ENCODE data around the gene DCAF15.

DCAF15 gene

DNA sequence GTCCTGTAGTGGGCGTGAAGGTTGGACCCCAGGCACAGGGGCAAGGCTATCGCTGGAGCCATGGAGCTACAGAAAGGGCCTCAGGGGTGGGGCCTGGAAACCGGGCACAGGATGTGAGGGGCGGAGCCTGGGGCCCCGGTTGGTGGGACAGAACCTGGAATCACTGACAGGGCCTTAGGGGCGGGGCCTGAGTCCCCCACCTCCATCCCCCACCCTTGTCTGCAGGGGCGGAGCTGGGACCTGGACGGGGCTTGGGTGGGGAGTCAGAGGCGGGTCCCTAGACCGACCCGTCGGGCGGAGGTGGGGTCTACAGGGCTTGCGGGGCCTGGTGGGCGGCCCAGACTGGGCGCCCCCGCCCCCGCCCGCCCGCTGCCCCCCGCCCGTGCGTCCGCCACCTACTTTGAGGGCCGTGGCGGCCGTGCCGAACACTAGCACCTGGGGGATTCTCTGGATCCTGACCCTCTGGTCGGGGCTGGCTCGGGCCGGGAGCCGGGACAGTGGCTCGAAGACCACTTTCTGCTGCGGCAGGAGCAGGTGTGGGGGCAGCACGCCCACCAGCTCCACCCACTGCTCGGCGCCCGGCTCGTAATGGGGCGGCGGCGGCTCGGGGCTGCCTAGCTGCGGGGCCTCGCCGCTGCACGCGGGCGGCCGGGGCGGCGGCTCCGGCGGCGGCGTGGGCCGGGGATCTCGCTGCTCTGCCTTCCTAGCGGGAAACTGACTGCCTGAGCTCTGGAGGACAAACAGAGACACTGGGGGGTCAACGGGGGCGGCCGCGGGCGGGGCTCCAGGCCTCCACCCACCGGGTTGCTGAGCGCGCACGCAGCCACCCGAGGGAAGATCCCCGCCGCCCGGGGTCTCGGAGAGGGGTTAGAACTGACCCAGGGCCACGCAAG lies 26.3 kb downstream of the DCAF15 start:
- no peak for DNase-seq

DNA sequence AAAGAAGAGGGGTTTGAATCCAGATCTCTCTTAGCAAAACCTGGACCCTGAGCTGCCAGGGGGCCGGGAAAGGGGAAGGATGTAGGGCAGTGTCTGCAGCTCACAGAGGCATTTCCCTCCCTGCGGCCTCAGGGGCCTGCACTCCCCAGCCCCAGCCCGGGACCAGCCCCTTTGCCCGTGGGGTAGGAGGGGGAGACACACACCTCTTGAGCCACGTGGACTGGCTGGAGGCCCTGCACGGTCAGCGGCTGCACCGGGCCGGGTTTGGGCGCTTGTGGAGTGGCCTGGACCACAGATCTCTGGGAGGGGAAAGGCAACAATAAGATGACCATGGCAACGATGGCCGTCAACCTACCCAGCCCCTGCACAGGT lies 26.9 kb downstream of the DCAF15 start:
- DNase-seq, result no peak

DNA sequence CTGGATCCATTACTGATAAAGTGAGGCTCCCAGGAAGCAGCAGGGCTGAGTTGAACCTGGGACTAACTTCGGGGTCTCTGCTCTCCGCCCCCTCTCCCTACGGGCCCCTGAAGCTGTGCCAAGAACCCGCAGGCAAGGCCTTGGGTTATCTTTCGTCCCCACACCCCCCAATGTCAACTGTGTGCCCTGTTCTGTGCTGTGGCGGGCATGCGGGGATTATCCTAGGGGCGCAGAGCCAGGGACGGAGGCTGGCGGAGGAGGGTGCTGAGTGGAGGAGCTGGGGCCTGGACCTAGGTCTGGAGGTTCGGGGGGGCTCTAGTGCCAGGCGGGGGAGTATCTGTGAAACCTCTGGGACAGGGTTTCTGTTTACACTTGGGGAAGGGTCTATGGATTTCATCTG lies 27.4 kb downstream of the DCAF15 start:
- DNase-seq, result no peak

DNA sequence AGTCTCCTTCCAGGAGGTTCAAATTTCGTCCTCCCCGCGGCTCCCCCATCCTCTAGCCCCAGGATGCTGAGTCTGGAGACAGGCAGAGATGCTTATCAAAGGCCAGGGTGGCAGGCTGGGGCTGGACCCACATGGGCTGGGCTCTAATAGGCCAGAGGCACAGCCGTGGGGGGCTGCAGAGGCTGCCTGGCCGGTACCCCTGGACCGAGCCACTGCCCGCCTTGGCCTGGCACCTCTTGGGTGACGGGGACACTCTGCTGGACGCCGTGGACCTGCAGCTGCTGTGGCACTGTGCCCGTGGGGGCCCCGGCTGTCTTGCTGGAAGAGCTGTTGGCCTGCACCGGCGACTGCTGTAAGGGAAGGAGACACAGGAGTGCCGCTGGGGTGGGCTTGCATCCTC lies 28.0 kb downstream of the DCAF15 start:
- no peak for DNase-seq

DNA sequence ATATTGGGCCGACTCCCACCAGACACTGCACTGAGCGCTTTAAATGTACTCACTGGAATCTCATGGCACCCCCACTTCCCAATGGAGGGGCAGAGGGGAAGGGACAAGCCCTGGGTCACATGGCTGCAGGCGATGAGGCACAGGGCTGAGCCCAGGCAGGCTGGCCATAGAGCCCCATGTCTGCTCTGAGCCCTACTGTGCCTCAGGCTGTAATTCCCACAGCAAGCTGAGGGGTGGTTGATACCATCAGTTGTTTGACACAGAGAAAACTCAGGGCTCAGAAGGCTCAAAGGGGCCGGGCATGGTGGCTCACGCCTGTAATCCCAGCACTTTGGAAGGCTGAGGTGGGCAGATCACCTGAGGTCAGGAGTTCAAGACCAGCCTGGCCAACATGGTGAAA lies 28.7 kb downstream of the DCAF15 start:
- no peak for DNase-seq

DNA sequence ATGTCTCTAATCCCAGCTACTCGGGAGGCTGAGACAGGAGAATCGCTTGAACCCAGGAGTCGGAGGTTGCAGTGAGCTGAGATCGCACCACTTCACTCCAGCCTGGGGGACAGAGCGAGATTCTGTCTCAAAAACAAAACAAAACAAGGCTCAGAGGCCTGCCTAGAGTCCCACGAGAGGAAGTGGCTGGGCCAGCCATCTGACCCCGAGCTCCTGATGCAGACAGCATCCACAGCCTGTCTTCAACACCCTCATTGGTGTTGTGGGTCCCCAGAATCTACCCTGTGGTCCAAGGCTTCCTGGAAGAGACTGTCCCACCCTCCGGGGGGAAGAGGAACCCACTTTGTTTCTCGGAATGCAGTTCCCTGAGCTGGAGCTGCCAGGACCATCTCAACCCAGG lies 29.2 kb downstream of the DCAF15 start:
- DNase-seq, result no peak

DNA sequence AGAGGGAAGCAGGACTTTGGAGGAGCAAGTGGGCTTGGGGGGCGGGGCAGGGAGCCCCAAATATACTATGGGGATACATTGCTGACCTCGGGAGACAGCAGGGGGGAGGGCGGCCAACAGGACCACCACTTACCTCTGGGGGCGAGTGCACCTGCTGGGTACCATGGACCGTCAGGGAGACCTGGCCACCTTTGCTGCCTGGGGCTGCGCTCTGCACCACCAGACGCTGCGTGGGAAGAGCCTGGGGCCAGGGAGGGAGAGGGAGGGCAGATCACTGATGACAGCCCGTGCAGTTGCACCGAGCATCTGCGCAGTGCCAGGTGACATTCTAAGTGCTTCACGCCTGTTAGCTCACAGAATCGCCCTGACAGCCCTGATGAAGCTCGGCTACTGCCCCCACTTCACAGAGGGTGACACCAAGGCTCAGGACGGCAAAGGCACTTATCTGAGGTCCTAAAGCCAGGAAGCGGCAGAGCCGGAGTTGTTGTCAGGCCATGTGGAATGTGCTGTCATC lies 29.7 kb downstream of the DCAF15 start:
- no peak for DNase-seq

DNA sequence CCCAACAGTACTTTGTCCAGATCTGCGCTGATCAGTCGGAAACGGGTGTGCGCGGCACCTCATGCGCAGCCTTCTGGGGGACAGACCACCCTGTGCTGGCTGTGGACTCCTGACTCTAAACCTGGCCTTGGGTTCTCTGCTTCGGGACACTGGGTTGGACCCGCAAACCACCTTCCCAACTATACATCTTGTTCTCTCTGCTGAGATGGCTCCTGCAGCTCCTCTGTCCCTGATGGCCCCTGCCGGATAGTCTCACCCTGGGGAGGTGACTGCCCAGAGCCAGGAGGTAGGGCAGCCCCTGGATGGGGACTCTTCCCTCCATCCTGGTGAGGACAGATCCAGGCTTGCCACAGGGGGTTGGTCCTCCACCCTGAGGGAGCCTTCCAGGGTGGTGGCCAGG lies 30.5 kb downstream of the DCAF15 start:
- no peak for DNase-seq

DNA sequence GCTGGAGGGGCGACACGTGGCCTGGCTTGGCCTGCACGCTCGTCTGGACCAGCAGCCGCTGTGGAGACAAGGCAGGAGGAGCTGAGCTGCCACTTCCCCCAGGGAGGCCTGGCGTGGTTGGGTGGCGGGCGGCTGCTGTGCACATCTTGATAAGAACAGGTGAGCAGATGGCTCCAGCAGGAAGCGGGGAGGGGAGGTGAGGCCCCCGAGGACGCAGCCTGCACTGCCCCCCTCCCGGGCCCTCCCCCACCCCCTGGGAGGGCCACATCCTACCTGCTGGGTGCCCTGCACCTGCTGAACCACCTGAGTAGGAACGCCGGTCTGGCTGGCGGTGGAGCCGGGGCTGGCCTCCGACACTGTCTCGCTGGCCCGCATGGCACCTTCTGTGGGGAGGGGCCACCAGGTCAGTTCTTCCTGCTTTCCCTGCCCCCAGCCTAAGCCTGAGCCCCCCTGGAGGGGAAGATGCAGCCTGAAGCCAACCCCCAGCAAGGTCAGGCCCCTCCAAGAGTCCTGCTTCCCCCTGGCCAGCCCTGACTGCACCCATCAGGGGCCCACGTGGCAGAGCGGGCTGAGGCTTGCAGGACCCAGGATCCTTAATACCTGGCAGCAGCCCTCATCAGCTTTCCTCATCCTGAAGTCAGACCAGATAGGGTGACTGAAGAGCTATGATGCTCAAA lies 31.0 kb downstream of the DCAF15 start:
- peak; percentile 24 to 26 for DNase-seq

DNA sequence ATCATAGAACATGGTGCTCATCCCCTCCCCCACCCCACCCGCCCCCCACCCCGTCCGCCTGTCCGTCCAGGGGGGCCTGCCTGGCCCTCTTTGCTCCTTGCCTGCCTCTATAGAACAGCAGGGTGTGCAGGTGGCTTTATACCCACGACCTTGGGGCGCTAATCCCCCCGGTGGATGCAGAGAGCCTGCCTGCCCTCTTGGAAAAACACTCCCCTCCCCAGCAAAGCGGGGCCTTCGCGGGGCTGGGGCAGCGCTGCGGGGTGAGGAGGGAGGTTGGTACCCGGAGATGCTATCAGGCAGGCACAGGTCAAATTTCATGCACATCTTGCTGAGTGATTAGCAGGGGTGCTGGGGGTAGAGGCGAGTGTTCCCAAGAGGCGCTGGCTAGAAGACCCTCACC lies 31.9 kb downstream of the DCAF15 start:
- DNase-seq, result no peak

DNA sequence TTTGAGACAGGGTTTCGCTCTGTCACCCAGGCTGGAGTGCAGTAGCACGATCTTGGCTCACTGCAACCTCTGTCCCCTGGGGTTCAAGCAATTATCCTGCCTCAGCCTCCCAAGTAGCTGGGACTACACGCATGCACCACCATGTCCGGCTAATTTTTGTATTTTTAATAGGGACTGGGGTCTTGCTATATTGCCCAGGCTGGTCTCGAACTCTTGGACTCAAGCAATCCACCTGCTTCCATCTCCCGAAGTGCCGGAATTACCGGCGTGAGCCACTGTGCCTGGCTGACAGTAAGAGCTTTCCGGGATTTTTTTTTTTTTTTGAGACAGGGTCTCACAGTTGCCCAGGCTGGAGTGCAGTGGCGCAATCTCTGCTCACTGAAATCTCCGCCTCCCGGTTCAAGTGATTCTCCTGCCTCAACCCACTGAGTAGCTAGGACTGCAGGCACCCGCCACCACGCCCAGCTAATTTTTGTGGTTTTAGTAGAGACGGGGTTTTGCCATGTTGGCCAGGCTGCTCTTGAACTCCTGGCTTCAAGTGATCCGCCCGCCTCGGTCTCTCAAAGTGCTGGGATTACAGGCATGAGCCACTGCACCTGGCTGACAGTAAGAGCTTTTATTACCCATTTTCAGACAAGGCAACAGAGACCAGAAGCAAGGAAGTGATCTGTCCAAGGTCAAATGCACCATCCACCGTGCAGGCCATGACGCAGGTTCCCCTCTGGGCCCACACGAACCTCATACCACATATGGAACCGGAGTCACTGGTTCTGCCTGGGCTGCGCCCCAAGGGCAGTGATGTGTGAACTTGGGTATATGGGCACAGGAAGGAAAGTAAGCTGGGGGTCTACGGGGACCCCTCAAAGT lies 32.8 kb downstream of the DCAF15 start:
- DNase-seq, result no peak

DNA sequence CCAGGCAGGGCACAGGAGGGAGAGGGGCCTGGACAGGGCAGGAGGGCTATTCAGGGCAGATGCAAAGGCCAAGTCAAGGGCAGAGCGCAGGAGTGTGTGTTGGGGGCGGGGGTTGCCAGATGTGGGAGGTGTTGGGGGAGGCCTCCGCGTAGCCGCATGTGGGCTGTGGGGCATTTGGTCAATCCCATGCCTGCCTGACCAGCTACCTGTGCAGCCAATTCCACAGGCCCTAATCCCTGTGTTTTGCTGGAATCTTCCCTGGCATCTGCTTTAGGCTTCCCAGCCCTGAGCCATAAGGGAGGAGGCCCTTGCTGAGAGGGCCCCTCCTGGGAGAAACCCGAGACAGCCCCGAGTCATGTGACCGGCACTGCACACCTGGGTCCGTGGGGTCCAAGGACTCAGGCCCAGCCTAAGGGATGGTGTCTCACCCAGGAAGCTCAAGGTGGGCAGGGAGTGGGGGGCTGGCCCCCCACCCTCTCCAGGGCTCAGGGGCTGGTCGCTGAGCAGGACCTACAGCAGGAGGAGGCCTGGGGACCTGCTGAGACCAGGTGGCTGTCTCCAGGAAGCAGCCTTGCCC lies 33.5 kb downstream of the DCAF15 start:
- peak; percentile 16 to 32 for DNase-seq

DNA sequence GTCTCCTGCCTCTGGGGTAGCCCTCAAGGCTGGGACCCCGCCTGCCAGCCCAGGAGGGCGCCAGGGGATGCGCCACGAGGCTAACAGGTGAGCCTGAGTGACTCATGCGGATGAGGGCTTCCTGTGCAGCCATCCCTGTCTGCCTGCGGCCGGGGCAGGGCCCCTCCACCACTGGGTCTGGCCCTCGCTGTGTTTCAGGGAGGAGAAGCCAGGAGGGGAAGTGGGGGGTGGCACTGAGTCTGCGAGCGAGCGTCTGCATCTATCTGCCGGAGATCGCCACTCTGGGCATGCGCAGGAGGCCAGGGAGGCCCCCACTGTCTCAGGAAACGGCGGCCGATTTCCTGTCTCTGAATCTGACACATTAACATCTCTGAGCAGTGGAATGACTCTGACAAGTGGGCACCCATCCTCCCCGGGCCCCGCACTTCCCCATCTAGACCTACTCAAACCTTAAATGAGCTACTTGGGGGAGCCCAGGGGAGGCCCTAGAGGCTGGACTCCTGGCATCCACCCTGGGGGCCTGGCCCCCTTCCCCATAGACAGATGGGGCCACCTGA lies 34.1 kb downstream of the DCAF15 start:
- DNase-seq, result peak; percentile 98

DNA sequence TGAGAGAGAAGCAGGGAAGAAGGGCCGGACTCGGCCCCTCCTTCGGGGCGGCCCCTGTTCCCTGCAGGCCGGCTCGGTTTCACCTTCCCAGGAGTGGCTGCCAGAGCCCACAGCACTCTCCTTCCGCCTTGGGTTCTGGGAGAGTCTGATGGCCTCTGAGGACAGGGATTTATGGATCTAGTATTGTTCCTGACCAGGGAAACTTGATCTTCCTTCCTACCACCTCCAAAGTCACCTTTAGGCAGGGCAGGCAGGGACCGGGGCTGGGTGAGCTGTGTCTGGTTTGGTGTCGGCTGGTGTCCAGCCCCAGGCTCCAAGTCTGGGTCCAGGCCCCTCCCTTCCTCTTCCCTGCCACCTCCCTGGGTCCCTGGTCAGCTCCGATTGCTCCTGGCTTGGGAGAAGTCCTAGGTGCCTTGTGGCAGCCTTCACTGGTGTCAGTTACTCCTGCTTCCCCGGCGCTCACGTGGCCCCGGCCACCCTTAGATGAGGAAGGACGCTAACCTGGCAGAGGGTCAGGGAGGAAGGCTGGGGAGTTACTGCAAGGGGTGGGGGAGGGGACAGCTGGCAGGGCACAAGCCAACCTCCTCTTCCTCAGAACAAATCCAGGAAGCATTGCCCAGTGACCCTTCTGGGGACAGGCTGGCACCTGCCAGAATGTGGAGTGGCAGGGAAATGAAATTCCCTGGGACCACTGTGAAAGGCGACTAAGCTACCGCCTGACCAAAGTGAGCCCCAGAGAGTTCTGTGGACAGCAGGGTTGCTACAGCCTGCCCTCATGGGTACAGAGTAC lies 35.0 kb downstream of the DCAF15 start:
- DNase-seq, result no peak

DNA sequence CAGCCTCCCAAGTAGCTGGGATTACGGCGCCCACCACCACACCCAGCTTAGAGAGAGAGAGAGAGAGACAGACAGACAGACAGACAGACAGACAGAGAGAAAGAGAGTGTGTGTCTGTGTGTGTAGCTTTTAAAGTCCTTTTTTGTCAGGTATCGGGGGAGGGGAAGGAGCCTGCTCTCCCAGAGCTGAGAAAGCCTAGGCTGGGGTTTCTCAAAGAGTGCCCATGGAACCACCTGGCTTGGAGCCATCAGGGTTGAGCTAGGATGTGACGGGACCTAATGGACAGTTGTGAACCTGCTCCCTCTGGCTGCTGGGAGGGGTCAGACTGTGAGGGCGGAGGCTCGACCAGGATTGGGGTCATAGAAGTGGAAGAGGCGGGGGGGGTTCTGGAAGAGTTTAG lies 37.2 kb downstream of the DCAF15 start:
- DNase-seq, result no peak

DNA sequence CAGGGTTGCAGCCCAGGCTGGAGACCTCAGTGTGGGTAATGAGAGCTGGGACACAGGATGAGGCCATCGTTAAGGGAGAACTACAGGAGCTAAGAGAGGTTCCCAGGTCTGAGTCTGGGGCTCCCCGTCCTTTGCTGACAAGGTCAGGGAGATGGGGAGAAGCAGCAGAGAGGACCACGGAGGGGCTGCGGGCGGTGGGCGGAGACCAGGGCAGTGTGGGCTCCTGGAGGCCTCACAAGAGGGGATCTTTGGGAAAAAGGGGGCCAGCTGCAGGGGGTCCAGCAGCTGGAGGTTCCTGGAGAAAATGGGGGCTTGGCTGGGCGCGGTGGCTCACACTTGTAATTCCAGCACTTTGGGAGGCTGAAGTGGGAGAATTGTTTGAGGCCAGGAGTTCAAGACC lies 37.8 kb downstream of the DCAF15 start:
- DNase-seq, result no peak

DNA sequence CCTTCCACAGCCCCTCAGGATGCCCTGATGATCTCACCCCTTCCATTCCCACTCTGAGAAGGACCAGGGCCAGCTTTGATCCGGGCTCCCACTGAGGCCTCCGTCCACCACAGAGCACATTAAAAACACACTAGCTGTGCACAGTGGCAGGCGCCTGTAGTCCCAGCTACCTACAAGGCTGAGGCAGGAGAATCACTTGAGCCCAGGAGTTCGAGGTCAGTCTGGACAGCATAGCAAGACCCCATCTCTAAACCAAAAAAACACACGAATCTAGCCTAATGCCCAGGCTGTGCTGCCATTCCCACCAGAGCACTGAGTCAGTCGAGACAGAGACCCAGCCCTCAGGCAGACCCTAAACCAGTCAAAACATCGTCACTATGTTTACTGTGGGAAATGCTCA lies 39.7 kb downstream of the DCAF15 start:
- no peak for DNase-seq

DNA sequence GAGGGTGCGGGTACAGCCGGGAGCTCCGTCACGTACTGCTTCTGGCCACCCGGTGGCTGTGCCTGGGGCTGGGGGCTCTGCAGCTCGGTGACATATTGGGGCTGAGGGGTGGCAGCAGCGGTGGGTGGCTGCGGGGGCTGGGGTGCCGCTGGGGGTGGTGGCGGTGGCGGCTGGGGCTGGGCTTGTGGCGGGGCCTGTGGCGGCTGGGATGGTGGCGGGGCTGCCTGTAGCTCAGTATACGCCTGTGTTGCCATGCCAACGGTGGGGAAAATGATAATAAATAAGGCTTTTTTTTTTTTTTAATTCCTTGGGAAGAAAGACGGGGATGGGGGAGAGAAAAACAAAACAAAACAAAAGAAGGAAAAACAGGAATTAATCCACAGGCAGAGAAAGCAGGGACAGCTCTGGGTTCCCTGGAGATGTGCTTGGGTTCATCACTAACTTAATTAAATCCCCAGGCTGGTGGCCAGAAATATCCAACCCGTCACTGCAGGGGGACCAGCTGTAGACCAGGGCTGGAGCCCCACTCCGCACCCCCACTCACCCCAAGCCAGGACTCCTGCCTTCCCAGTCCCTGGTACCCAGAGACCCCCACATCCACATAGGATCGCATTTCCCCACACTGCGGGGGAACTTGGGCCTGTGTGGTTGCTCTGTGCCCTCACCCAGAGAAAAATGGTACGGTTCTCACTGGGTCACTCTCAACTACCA lies 41.4 kb downstream of the DCAF15 start:
- DNase-seq, result no peak

DNA sequence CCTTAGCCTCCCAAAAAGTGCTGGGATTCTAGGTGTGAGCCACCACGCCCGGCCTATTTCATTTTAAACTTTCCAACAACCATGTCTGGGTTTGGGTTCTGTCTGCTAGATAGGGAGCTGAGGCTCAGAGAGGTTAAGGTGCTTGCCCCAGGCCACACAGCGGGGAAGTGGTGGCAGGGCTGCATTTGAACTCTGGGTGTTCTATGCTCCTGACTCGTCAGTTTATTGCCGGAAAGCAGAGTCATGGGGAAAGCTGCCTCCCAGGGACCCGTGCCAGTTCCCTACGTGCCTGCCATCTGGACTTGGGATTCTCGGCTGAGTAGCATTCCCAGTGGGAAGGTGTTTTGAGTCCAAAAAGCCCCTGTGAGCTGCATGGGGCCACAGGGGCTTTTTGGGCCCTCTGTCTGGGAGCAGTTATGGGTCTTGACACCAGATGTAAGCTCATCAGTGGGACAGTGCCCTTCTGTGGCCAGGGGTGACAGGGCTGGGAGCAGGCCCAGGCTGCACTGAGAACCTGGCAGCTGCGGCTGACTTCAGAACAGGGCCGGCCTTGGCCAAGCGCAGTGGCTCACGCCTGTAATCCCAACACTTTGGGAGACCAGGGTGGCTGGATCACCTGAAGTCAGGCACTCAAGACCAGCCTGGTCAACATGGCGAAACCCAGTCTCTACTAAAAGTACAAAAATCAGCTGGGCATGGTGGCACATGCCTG lies 42.9 kb downstream of the DCAF15 start:
- no peak for DNase-seq

Measured in stimulated activated CD4-positive, alpha-beta T cell treated with anti-CD3 and anti-CD28 coated beads, Interleukin-4, amount 100 ng/mL, for 4 hours (primary cell).